Stimulated activated CD8-positive, alpha-beta memory T cell treated with anti-CD3 and anti-CD28 coated beads, Interleukin-2, amount 100 ng/mL, for 1 hour (primary cell): ENCODE data around the gene NLRP6.
"Not testable (repeated sequence)": the region's sequence is repeated elsewhere in the genome, so short reads cannot be mapped to it uniquely, and the experiment has no call there.

Source experiments
- DNase-seq, 2 donors: peaks; one replicate each; pipeline ENCODE4 v3.0.0-alpha.2; 2020; ENCODE audit warnings: low read depth in 2 of 2

Gene NLRP6

GRCh38 chr11:308740-309665 lies 30.8 kb downstream of the NLRP6 start:
- DNase-seq, result not testable (repeated sequence)

GRCh38 chr11:309979-310572 lies 31.9 kb downstream of the NLRP6 start:
- DNase-seq, result not testable (repeated sequence)

- DNase-seq, result not testable (repeated sequence)
These were observed 33.0 kb downstream of the NLRP6 start for GRCh38 chr11:311013-311748.

- DNase-seq, result no peak
These were observed 34.0 kb downstream of the NLRP6 start for GRCh38 chr11:312092-312816.

GRCh38 chr11:313304-313786 lies 35.1 kb downstream of the NLRP6 start:
- no peak for DNase-seq

- no peak for DNase-seq
These were observed 35.8 kb downstream of the NLRP6 start, which contains the start of gene IFITM1 for GRCh38 chr11:313787-314553. Gene IFITM1 (plus strand): TSS chr11:314040. CDS start chr11:314171, 131 bp downstream.

- DNase-seq, result not testable (repeated sequence)
These were observed 36.3 kb downstream of the NLRP6 start for GRCh38 chr11:314554-314875.

- DNase-seq, result no peak
These were observed 36.9 kb downstream of the NLRP6 start for GRCh38 chr11:315051-315481.

- DNase-seq, result no peak
These were observed 37.3 kb downstream of the NLRP6 start for GRCh38 chr11:315516-315994.

GRCh38 chr11:316031-316701 lies 38.0 kb downstream of the NLRP6 start:
- no peak for DNase-seq

- no peak for DNase-seq
These were observed 38.7 kb downstream of the NLRP6 start for GRCh38 chr11:316891-317301.

GRCh38 chr11:317668-318404 lies 39.6 kb downstream of the NLRP6 start:
- not testable (repeated sequence) for DNase-seq

- DNase-seq, result not testable (repeated sequence)
These were observed 40.4 kb downstream of the NLRP6 start for GRCh38 chr11:318405-319120.

- DNase-seq, result not testable (repeated sequence)
These were observed 41.1 kb downstream of the NLRP6 start for GRCh38 chr11:319121-319887.

- DNase-seq, result not testable (repeated sequence)
These were observed 41.7 kb downstream of the NLRP6 start for GRCh38 chr11:319888-320273.

GRCh38 chr11:324156-324555 lies 45.9 kb downstream of the NLRP6 start:
- DNase-seq, result no peak

- not testable (repeated sequence) for DNase-seq
These were observed 46.6 kb downstream of the NLRP6 start for GRCh38 chr11:324593-325517.
